OCI-LY3 (cell line): ENCODE data around the gene APOBEC3H.
A peak's percentile ranks its signal among the peaks of the same experiment; 100 is the strongest.
"Not testable (repeated sequence)": the region's sequence is repeated elsewhere in the genome, so short reads cannot be mapped to it uniquely, and the experiment has no call there.

Source experiments
- H2AFZ ChIP-seq: fragments of 200-600, 300-600 bp; shearing (Covaris generic); 2 replicates; pipeline ENCODE4 v1.6.0; 2014; ENCODE audit warnings: antibody characterized with exemption, low read depth, low read length
- H3K27ac ChIP-seq: fragments of 200-600, 300-600 bp; sonication (generic); 2 replicates; pipeline ENCODE4 v1.5.1; 2014; ENCODE audit warnings: mild to moderate bottlenecking, low read length, moderate library complexity, mixed read lengths
- H3K27me3 ChIP-seq: fragments of 200-600, 300-600 bp; sonication (generic); 2 replicates; pipeline ENCODE4 v1.6.1; 2014; ENCODE audit warnings: low read depth, low read length, mixed read lengths
- H3K36me3 ChIP-seq: fragments of 200-600, 300-600 bp; sonication (generic); replicated peaks from 2 replicates; pipeline ENCODE3; 2014; ENCODE audit warnings: low read depth, low read length, mixed read lengths
- H3K4me1 ChIP-seq: fragments of 300-600, 200-600 bp; sonication (generic); 2 replicates; pipeline ENCODE4 v1.6.1; 2014; ENCODE audit warnings: low read length, mixed read lengths
- H3K4me2 ChIP-seq: fragments of 200-600, 300-600 bp; sonication (generic); 2 replicates; pipeline ENCODE4 v1.6.1; 2014; ENCODE audit warnings: low read length, mixed read lengths
- H3K4me3 ChIP-seq: fragments of 300-600, 200-600 bp; sonication (generic); 2 replicates; pipeline ENCODE4 v1.5.1; 2014; ENCODE audit warnings: antibody characterized with exemption, mild to moderate bottlenecking, low read length, moderate library complexity
- H3K79me2 ChIP-seq: fragments of 300-600, 200-600 bp; shearing (Covaris generic); 2 replicates; pipeline ENCODE4 v1.6.1; 2014; ENCODE audit warnings: mild to moderate bottlenecking, low read length, mixed read lengths
- H3K9ac ChIP-seq: fragments of 300-600, 200-600 bp; shearing (Covaris generic); 2 replicates; pipeline ENCODE4 v1.6.0; 2014; ENCODE audit warnings: mild to moderate bottlenecking, low read length, moderate library complexity
- H3K9me3 ChIP-seq: fragments of 200-600, 300-600 bp; shearing (Covaris generic); 2 replicates; pipeline ENCODE4 v1.6.1; 2014; ENCODE audit warnings: low read length, mixed read lengths; ENCODE audit not compliant: insufficient read depth
- H4K20me1 ChIP-seq: fragments of 200-600, 300-600 bp; sonication (generic); 2 replicates; pipeline ENCODE4 v1.6.1; 2016; ENCODE audit warnings: low read length, mixed read lengths; ENCODE audit not compliant: insufficient read depth
- CTCF ChIP-seq: fragments of 200-600, 300-600 bp; sonication (generic); IDR thresholded peaks from 2 replicates; pipeline ENCODE4 v1.5.1; 2014; ENCODE audit warnings: antibody characterized with exemption, low read length, low read depth
- EZH2phosphoT487 ChIP-seq: fragments of 200-600 bp; shearing (Covaris generic); IDR thresholded peaks from 2 replicates; pipeline ENCODE4 v1.6.1; 2018; ENCODE audit warnings: antibody characterized with exemption, mixed run types, low read depth

APOBEC3H gene

GRCh38 chr22:39097098-39098020 lies at the start of gene APOBEC3H:
Gene APOBEC3H (plus strand): TSS chr22:39097244. CDS start chr22:39100279, 3,035 bp downstream.
- H2AFZ ChIP-seq = peak within 1 kb of the TSS; percentile 37; the same call in 1 of the 2 replicates
- H3K9me3 ChIP-seq = no peaks in the 10 kb centered on the region
- H3K4me2 ChIP-seq = peak within 1 kb of the TSS; percentile 68
- H3K27me3 ChIP-seq = no peaks in the 10 kb centered on the region
- H3K79me2 ChIP-seq = no peaks in the 10 kb centered on the region
- peak within 1 kb of the TSS; percentile 83; the same call in 1 of the 2 replicates for H3K27ac ChIP-seq
- no peak within 1 kb of the TSS for H3K4me3 ChIP-seq
- TF ChIP-seq CTCF (no peak), EZH2phosphoT487 (no peak)
- peaks cover 51% of the 10 kb centered on the region for H3K4me1 ChIP-seq
- no peaks in the 10 kb centered on the region for H4K20me1 ChIP-seq
- H3K36me3 ChIP-seq = no peaks in the 10 kb centered on the region
- peak within 1 kb of the TSS; percentile 8; the same call in 1 of the 2 replicates for H3K9ac ChIP-seq

DNA sequence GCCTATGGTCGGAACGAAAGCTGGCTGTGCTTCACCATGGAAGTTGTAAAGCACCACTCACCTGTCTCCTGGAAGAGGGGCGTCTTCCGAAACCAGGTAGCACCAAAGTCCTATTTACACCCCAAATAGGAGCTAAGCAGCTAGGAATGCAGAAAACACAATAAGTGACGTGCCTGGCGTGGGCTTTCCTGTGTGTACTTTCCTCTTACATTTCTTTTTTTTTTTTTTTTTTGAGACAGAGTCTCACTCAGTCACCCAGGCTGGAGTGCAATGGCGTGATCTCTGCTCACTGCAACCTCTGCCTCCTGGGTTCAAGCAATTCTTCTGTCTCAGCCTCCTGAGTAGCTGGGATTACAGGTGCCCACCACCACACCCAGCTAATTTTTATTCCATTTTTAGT lies 47.6 kb upstream of the APOBEC3H start:
- H3K4me3 ChIP-seq, H3K79me2 ChIP-seq, H3K27me3 ChIP-seq, H3K4me1 ChIP-seq, H3K9ac ChIP-seq, H3K9me3 ChIP-seq, H2AFZ ChIP-seq, H3K4me2 ChIP-seq, H3K27ac ChIP-seq, H3K36me3 ChIP-seq, H4K20me1 ChIP-seq: not testable (repeated sequence)

DNA sequence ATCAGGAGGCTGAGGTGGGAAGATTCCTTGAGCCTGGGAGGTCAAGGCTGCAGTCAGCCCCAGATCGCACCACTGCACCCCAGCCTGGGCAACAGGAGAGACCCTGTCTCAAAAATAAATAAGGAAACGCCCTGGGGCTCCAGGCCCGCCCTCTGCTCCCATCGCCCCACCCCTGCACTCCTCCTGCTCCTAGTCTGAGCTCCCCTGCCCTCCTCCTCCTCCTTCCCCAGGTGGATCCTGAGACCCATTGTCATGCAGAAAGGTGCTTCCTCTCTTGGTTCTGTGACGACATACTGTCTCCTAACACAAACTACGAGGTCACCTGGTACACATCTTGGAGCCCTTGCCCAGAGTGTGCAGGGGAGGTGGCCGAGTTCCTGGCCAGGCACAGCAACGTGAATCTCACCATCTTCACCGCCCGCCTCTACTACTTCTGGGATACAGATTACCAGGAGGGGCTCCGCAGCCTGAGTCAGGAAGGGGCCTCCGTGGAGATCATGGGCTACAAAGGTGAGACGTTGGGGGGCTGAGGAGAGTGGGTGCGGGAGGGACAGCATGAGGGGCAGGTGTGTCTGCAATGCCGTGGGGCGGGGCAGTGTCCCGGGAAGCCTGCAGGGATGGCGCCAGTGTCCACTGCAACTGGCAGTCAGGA lies 45.1 kb upstream of the APOBEC3H start:
- not testable (repeated sequence) for H3K4me2 ChIP-seq, H3K79me2 ChIP-seq, H3K9ac ChIP-seq, H3K4me1 ChIP-seq, H3K4me3 ChIP-seq, H3K36me3 ChIP-seq, H3K9me3 ChIP-seq, H3K27me3 ChIP-seq, H2AFZ ChIP-seq, H3K27ac ChIP-seq, H4K20me1 ChIP-seq

GRCh38 chr22:39055658-39056057 lies 41.4 kb upstream of the APOBEC3H start:
- no peaks in the 10 kb centered on the region for H4K20me1 ChIP-seq
- H3K27me3 ChIP-seq = no peaks in the 10 kb centered on the region
- H2AFZ ChIP-seq = no peak overlapping the region
- H3K79me2 ChIP-seq = no peaks in the 10 kb centered on the region
- H3K9ac ChIP-seq = no peak overlapping the region
- H3K36me3 ChIP-seq = no peaks in the 10 kb centered on the region
- H3K9me3 ChIP-seq = no peaks in the 10 kb centered on the region
- H3K27ac ChIP-seq = no peak overlapping the region
- TF ChIP-seq EZH2phosphoT487 = no peak
- TF ChIP-seq CTCF = no peak
- no peaks in the 10 kb centered on the region for H3K4me1 ChIP-seq
- no peak overlapping the region for H3K4me3 ChIP-seq
- H3K4me2 ChIP-seq = no peak overlapping the region

GRCh38 chr22:39061290-39061689 lies 35.8 kb upstream of the APOBEC3H start:
- H3K27ac ChIP-seq, H3K36me3 ChIP-seq, H3K9me3 ChIP-seq, H3K79me2 ChIP-seq, H3K27me3 ChIP-seq, H4K20me1 ChIP-seq: not testable (repeated sequence)
- H3K4me3 ChIP-seq = peak overlapping the region; percentile 58
- peak overlapping the region; percentile 54; the same call in 1 of the 2 replicates for H3K9ac ChIP-seq
- peak overlapping the region; percentile 72 for H3K4me2 ChIP-seq
- H2AFZ ChIP-seq = peak overlapping the region; percentile 11; the same call in 1 of the 2 replicates
- H3K4me1 ChIP-seq = peaks cover 30% of the 10 kb centered on the region

- not testable (repeated sequence) for H3K27ac ChIP-seq, H3K36me3 ChIP-seq, H4K20me1 ChIP-seq, H3K79me2 ChIP-seq, H2AFZ ChIP-seq, H3K9me3 ChIP-seq, H3K27me3 ChIP-seq, H3K4me3 ChIP-seq
- Histone ChIP-seq H3K4me1 (peaks cover 30% of the 10 kb centered on the region), H3K9ac (peak overlapping the region; percentile 54; the same call in 1 of the 2 replicates), H3K4me2 (peak overlapping the region; percentile 72)
These were observed 35.1 kb upstream of the APOBEC3H start for GRCh38 chr22:39061951-39062350.

DNA sequence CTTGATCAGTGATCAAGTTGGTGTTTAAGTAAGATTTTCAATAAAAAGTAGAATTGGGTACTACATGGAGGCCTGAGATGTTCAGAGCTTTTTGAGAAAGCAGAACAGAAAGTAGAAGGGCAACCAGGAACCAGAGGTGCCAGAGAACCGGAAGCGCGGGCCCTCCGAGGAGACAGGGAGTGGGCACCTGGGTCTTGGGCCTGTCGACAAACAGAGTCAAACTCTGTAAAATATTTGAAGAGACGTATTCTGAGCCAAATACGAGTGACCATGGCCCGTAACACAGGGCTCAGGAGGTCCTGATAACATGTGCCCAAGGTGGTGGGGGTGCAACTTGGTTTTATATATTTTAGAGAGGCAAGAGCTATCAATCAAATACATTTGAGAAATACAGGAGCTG lies 33.1 kb upstream of the APOBEC3H start:
- H3K79me2 ChIP-seq, H3K9me3 ChIP-seq, H3K27me3 ChIP-seq, H3K36me3 ChIP-seq, H4K20me1 ChIP-seq, H3K4me3 ChIP-seq: not testable (repeated sequence)
- Histone ChIP-seq H3K4me2 (peak overlapping the region; percentile 27), H2AFZ (0 out of 2 replicates have a peak overlapping the region, but pooled peaks have one; percentile 32), H3K27ac (peak overlapping the region; percentile 81), H3K9ac (peak overlapping the region; percentile 60; the same call in 1 of the 2 replicates), H3K4me1 (peaks cover 37% of the 10 kb centered on the region)
